Measurements from ENCODE around the gene SPNS1. TPM values are rescaled to one million over a fixed set of nuclear protein-coding genes. Genes with fewer than 3 reads are reported as not detected.

Gene SPNS1
- total RNA-seq, 1 experiment from 2014 or later, result 38.6 TPM

GRCh38 chr16:28982418-28982817 lies 7.8 kb downstream of the SPNS1 start:
- no peak overlapping the region for H3T11ph ChIP-seq (ENCODE audit: low read length)
- no peak overlapping the region; the same call in 1 of the 2 replicates for H3K14ac ChIP-seq (ENCODE audit: insufficient read depth, low read length)
- H2BK12ac ChIP-seq (ENCODE audit: insufficient read length, low read depth, low read length), result no peak overlapping the region
- DNase-seq, result no peak
- no peak overlapping the region for H3K9ac ChIP-seq (ENCODE audit: extremely low read depth, insufficient read length, low read length)
- H4K20me1 ChIP-seq (ENCODE audit: control insufficient read depth, insufficient read depth, insufficient read length), result no peaks in the 10 kb centered on the region
- no peak overlapping the region for H3K56ac ChIP-seq (ENCODE audit: insufficient read length, low read depth, low read length)
- no peaks in the 10 kb centered on the region for H3K4me1 ChIP-seq (ENCODE audit: insufficient read depth, low read length)
- H3K23ac ChIP-seq (ENCODE audit: insufficient read length, low read depth, low read length), result no peak overlapping the region
- no peaks in the 10 kb centered on the region for H3K79me1 ChIP-seq (ENCODE audit: insufficient read depth, low read depth, low read length, poor library complexity, severe bottlenecking)
- H3K9me3 Mint-ChIP-seq, result peaks cover 4 to 6% of the 10 kb centered on the region in 2 experiments; a peak in 3 of 5 replicates
- no CpG with 5 or more reads among the region's 10 CpGs for WGBS (ENCODE audit: extremely low coverage, insufficient read length, low lambda C conversion rate)
- H4K91ac ChIP-seq (ENCODE audit: insufficient read length, low read depth, low read length), result no peak overlapping the region
- H3K36me3 Mint-ChIP-seq (ENCODE audit: insufficient read depth in 1 of 3, low read depth in 3 of 3), result peaks cover 19 to 45% (median 41%) of the 10 kb centered on the region in 3 experiments
- H3K23me2 ChIP-seq (ENCODE audit: insufficient read length, low read depth, low read length, poor library complexity, severe bottlenecking), result no peaks in the 10 kb centered on the region
- no peak overlapping the region for H4K8ac ChIP-seq (replicated peaks; ENCODE audit: insufficient read length, low read depth, low read length)
- H3K9me3 ChIP-seq (ENCODE audit: control insufficient read depth, low read depth, low read length), result no peaks in the 10 kb centered on the region
- H3K4me1 Mint-ChIP-seq, result no peaks in the 10 kb centered on the region
- no peak overlapping the region for H3K4ac ChIP-seq (ENCODE audit: low read depth, low read length)
- H3K27me3 ChIP-seq (ENCODE audit: insufficient read depth, low read length), result no peaks in the 10 kb centered on the region
- no peak overlapping the region for H3K4me3 Mint-ChIP-seq
- H2AFZ ChIP-seq (ENCODE audit: low read length), result no peak overlapping the region
- no peaks in the 10 kb centered on the region for H3K79me2 ChIP-seq (ENCODE audit: insufficient read depth, low read length)
- 0 out of 7 replicates have a peak overlapping the region, but pooled peaks of 1 of the 3 experiments have one; percentile 40 for H3K27ac Mint-ChIP-seq
- H3K27ac ChIP-seq (ENCODE audit: insufficient read length, low read depth, low read length), result no peak overlapping the region
- no peak overlapping the region for H3K4me2 ChIP-seq (ENCODE audit: insufficient read depth, insufficient read length, low read length)
- H3K18ac ChIP-seq (ENCODE audit: insufficient read length, low read depth, low read length), result no peak overlapping the region
- TF ChIP-seq, protein P1, sequence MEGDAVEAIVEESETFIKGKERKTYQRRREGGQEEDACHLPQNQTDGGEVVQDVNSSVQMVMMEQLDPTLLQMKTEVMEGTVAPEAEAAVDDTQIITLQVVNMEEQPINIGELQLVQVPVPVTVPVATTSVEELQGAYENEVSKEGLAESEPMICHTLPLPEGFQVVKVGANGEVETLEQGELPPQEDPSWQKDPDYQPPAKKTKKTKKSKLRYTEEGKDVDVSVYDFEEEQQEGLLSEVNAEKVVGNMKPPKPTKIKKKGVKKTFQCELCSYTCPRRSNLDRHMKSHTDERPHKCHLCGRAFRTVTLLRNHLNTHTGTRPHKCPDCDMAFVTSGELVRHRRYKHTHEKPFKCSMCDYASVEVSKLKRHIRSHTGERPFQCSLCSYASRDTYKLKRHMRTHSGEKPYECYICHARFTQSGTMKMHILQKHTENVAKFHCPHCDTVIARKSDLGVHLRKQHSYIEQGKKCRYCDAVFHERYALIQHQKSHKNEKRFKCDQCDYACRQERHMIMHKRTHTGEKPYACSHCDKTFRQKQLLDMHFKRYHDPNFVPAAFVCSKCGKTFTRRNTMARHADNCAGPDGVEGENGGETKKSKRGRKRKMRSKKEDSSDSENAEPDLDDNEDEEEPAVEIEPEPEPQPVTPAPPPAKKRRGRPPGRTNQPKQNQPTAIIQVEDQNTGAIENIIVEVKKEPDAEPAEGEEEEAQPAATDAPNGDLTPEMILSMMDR (conservative IDR thresholded peaks at IDR 0.05), result no peak
- H2AK5ac ChIP-seq (ENCODE audit: insufficient read length, low read length), result no peak overlapping the region
- no peak overlapping the region for H2BK15ac ChIP-seq (ENCODE audit: low read depth, low read length)
- no peaks in the 10 kb centered on the region for H3K27me3 Mint-ChIP-seq (ENCODE audit: low read depth)
- no peak overlapping the region for H2BK20ac ChIP-seq (ENCODE audit: low read depth, low read length, poor library complexity, severe bottlenecking)
- H2BK5ac ChIP-seq (ENCODE audit: insufficient read length, low read length), result no peak overlapping the region
- H4K5ac ChIP-seq (ENCODE audit: insufficient read length, low read depth, low read length), result no peak overlapping the region
- H2BK120ac ChIP-seq (ENCODE audit: low read depth, low read length, poor library complexity, severe bottlenecking), result no peak overlapping the region
